Mesothelial cell of epicardium (in vitro differentiated cells): ENCODE data around the gene RABGAP1. TPM values are rescaled to one million over a fixed set of nuclear protein-coding genes. Genes with fewer than 3 reads are reported as not detected.

Experiments used
- DNase-seq, 2 experiments: peaks; one replicate each; pipeline ENCODE4 v3.0.0; 2021; ENCODE audit warnings: low spot score in 2 of 2; ENCODE audit not compliant: unreplicated experiment in 2 of 2
- H3K27ac Mint-ChIP-seq: 2 replicates; pipeline ENCODE4 v1.8.0; 2021; ENCODE audit warnings: mixed read lengths
- H3K27me3 Mint-ChIP-seq: 2 replicates; pipeline ENCODE4 v1.8.0; 2021; ENCODE audit warnings: low read depth, mixed read lengths
- H3K36me3 Mint-ChIP-seq: 2 replicates; pipeline ENCODE4 v1.8.0; 2021; ENCODE audit warnings: mixed read lengths
- H3K4me1 Mint-ChIP-seq: 2 replicates; pipeline ENCODE4 v1.8.0; 2021; ENCODE audit warnings: mixed read lengths
- H3K4me3 Mint-ChIP-seq: 2 replicates; pipeline ENCODE4 v1.8.0; 2021; ENCODE audit warnings: mild to moderate bottlenecking, moderate library complexity, mixed read lengths
- H3K9me3 Mint-ChIP-seq: 2 replicates; pipeline ENCODE4 v1.8.0; 2021; ENCODE audit warnings: mixed read lengths
- CTCF ChIP-seq: fragments of 200-600 bp; sonication (generic); IDR thresholded peaks from one replicate; pipeline ENCODE4 v1.5.0; 2021; ENCODE audit warnings: antibody characterized with exemption; ENCODE audit not compliant: unreplicated experiment
- total RNA-seq: library from RNA; stranded (reverse); gene quantifications from 3 replicates; pipeline ENCODE4 v1.2.1, GENCODE V29; 2021

Gene RABGAP1
- total RNA-seq, 1 donor from 2014 or later: 88.1 TPM

- Mint-ChIP-seq H3K27ac (no peak overlapping the region), H3K36me3 (peaks cover 28% of the 10 kb centered on the region), H3K4me3 (no peak overlapping the region), H3K27me3 (no peaks in the 10 kb centered on the region), H3K9me3 (no peaks in the 10 kb centered on the region), H3K4me1 (peaks cover 5% of the 10 kb centered on the region)
- no peak for TF ChIP-seq CTCF
- no peak for DNase-seq
Measured at GRCh38 chr9:123061216-123061615, 120.4 kb downstream of the RABGAP1 start.

- Mint-ChIP-seq H3K36me3 (peaks cover 37% of the 10 kb centered on the region), H3K27ac (no peak overlapping the region), H3K4me3 (no peak overlapping the region), H3K4me1 (peaks cover 5% of the 10 kb centered on the region), H3K27me3 (no peaks in the 10 kb centered on the region), H3K9me3 (no peaks in the 10 kb centered on the region)
- no peak for TF ChIP-seq CTCF
- no peak for DNase-seq
Measured at GRCh38 chr9:123062351-123063176, 121.7 kb downstream of the RABGAP1 start.

GRCh38 chr9:123063177-123063598 is 122.4 kb downstream of the RABGAP1 start:
- no peak for TF ChIP-seq CTCF
- H3K4me1 Mint-ChIP-seq: peaks cover 5% of the 10 kb centered on the region
- H3K9me3 Mint-ChIP-seq: no peaks in the 10 kb centered on the region
- H3K36me3 Mint-ChIP-seq: peaks cover 39% of the 10 kb centered on the region
- H3K27me3 Mint-ChIP-seq: no peaks in the 10 kb centered on the region
- no peak for DNase-seq
- H3K4me3 Mint-ChIP-seq: no peak overlapping the region
- H3K27ac Mint-ChIP-seq: no peak overlapping the region

- Mint-ChIP-seq H3K27ac (no peak overlapping the region), H3K36me3 (peaks cover 39% of the 10 kb centered on the region), H3K4me3 (no peak overlapping the region), H3K27me3 (no peaks in the 10 kb centered on the region), H3K9me3 (no peaks in the 10 kb centered on the region), H3K4me1 (peaks cover 11% of the 10 kb centered on the region)
- no peak for TF ChIP-seq CTCF
- no peak for DNase-seq
Measured at GRCh38 chr9:123063896-123064295, 123.1 kb downstream of the RABGAP1 start.

- TF ChIP-seq CTCF: no peak
- Mint-ChIP-seq H3K4me1 (peaks cover 14% of the 10 kb centered on the region), H3K27ac (no peak overlapping the region), H3K4me3 (no peak overlapping the region), H3K9me3 (no peaks in the 10 kb centered on the region), H3K36me3 (peaks cover 39% of the 10 kb centered on the region), H3K27me3 (no peaks in the 10 kb centered on the region)
- DNase-seq: no peak
Measured at GRCh38 chr9:123064716-123065115, 123.9 kb downstream of the RABGAP1 start.
